Urothelium cell line (cell line): Measurements from ENCODE around the gene PSMD12.
"Not testable (repeated sequence)": the region's sequence is repeated elsewhere in the genome, so short reads cannot be mapped to it uniquely, and the experiment has no call there.

Experiments
- DNase-seq: peaks from one replicate; pipeline ENCODE4 v3.0.0; 2011; ENCODE audit warnings: low spot score, mixed read lengths
- FAIRE-seq: peaks from 2 replicates; lab custom pipeline; 2011; peaks lifted over from hg19 to GRCh38; lab: Jason Lieb, UNC

PSMD12 gene

GRCh38 chr17:67359960-67360791 lies 6.2 kb downstream of the PSMD12 start:
- DNase-seq: peak; percentile 17

GRCh38 chr17:67358612-67359011 lies 7.8 kb downstream of the PSMD12 start:
- FAIRE-seq (no peak), DNase-seq (no peak)

More at GRCh38 chr17:67359960-67360791, 6.2 kb downstream of the PSMD12 start:
- no peak for FAIRE-seq

GRCh38 chr17:67353929-67354574 lies 12.3 kb downstream of the PSMD12 start:
- FAIRE-seq (no peak), DNase-seq (no peak)

GRCh38 chr17:67353161-67353560 lies 13.2 kb downstream of the PSMD12 start:
- no peak for DNase-seq
- no peak for FAIRE-seq

GRCh38 chr17:67349420-67349819 lies 17.0 kb downstream of the PSMD12 start:
- FAIRE-seq (no peak), DNase-seq (no peak)

GRCh38 chr17:67347826-67348225 lies 18.6 kb downstream of the PSMD12 start:
- FAIRE-seq: no peak

GRCh38 chr17:67343237-67343636 lies 23.1 kb downstream of the PSMD12 start:
- DNase-seq: no peak
- no peak for FAIRE-seq

More at GRCh38 chr17:67347826-67348225, 18.6 kb downstream of the PSMD12 start:
- no peak for DNase-seq

- FAIRE-seq: not testable (repeated sequence)
These were observed 28.0 kb downstream of the PSMD12 start for GRCh38 chr17:67338353-67338752.

GRCh38 chr17:67336859-67337258 lies 29.5 kb downstream of the PSMD12 start:
- DNase-seq (no peak), FAIRE-seq (no peak)

More at GRCh38 chr17:67338353-67338752, 28.0 kb downstream of the PSMD12 start:
- DNase-seq: not testable (repeated sequence)

GRCh38 chr17:67335245-67335835 lies 31.0 kb downstream of the PSMD12 start:
- DNase-seq (no peak), FAIRE-seq (no peak)

- not testable (repeated sequence) for FAIRE-seq, DNase-seq
These were observed 34.2 kb downstream of the PSMD12 start for GRCh38 chr17:67332162-67332508.

GRCh38 chr17:67331381-67332161 lies 34.8 kb downstream of the PSMD12 start:
- DNase-seq, FAIRE-seq: not testable (repeated sequence)

GRCh38 chr17:67328026-67328425 lies 38.4 kb downstream of the PSMD12 start:
- no peak for DNase-seq
- FAIRE-seq: no peak

GRCh38 chr17:67326959-67327745 lies 39.2 kb downstream of the PSMD12 start:
- DNase-seq, FAIRE-seq: not testable (repeated sequence)

- FAIRE-seq: no peak
These were observed 39.9 kb downstream of the PSMD12 start for GRCh38 chr17:67326440-67326839.

GRCh38 chr17:67324330-67324729 lies 42.0 kb downstream of the PSMD12 start:
- DNase-seq (no peak), FAIRE-seq (peak; percentile 69)

More at GRCh38 chr17:67326440-67326839, 39.9 kb downstream of the PSMD12 start:
- DNase-seq: no peak

- no peak for FAIRE-seq
- no peak for DNase-seq
These were observed 42.9 kb downstream of the PSMD12 start for GRCh38 chr17:67323445-67323844.

- no peak for DNase-seq
- FAIRE-seq: no peak
These were observed 44.2 kb downstream of the PSMD12 start for GRCh38 chr17:67322042-67322787.

- FAIRE-seq, DNase-seq: not testable (repeated sequence)
These were observed 44.9 kb downstream of the PSMD12 start for GRCh38 chr17:67321486-67321885.
